NCI-H2196 treated with DMSO at 0.1 percent for 48 hours (cell line): ENCODE data around the gene DFFB.
A peak's percentile ranks its signal among the peaks of the same experiment; 100 is the strongest.

Experiments
- DNase-seq: peaks from one replicate; lab custom pipeline; 2025; ENCODE audit not compliant: unreplicated experiment; lab: John Stamatoyannopoulos, UW

Gene DFFB

GRCh38 chr1:3924186-3924824, 67.0 kb downstream of the DFFB start:
- DNase-seq: no peak

GRCh38 chr1:3924825-3925220, 67.5 kb downstream of the DFFB start:
- peak; percentile 33 for DNase-seq

GRCh38 chr1:3925256-3925655, 68.0 kb downstream of the DFFB start:
- DNase-seq: no peak

DNA sequence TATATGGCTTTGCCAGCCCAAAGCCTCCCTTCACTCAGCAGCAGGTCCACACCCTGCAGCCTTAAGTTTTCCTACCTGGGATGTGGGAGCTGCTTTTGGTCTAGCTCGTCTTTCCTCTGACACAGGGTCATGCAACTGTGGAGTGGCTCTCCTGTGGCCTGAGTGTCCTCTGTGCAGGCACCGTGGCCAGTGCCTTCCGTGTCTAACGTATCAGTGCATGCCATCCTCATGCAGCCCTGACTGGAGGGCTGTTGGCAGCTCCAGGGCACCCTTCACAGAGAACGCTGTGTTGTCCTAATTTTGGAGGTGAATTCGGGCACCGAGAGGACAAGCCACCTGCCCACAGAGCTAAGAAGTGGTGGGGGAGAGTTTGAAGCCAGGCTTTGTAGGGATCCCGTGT, 68.5 kb downstream of the DFFB start:
- DNase-seq: no peak

DNA sequence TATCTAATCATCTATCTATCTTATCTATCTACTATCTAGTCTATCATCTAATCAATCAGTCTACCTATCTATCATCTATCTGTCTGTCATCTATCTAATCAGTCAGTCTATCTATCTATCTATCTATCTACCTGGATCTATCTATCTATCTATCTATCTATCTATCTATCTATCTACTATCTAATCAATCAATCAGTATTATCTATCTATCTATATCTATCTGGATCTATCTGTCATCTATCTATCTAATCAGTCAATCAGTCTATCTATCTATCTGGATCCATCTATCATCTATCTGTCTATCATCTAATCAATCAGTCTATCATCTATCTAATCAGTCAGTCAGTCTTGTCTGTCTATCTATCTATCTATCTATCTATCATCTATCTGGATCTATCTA, 69.7 kb downstream of the DFFB start:
- DNase-seq: no peak

DNA sequence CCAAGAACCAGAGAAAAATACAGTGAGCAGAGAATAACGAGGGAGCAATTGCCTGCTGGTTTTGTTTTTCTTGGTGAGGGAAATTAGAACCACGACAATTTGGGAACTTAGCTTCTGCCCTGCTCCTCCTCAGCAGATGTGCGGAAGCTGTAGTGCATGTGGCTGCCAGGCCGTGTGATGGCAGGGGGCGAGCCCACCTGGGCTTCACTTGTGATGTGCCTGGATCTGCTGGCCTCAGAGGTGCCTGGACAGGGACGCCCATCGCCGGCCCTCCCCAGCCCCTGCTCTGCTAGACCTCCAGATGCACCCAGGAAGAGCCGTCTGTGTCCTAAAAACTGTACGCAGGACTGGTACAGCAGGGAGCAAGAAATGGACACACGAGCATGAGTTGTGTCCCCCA, 71.3 kb downstream of the DFFB start:
- DNase-seq: no peak

- no peak for DNase-seq
Measured at GRCh38 chr1:3929126-3929525, 71.8 kb downstream of the DFFB start.

- no peak for DNase-seq
Measured at GRCh38 chr1:3930301-3931006, 73.2 kb downstream of the DFFB start.

GRCh38 chr1:3931007-3931912, 74.0 kb downstream of the DFFB start:
- DNase-seq: no peak

- no peak for DNase-seq
Measured at GRCh38 chr1:3932156-3932919, 75.1 kb downstream of the DFFB start.
